H9 (cell line): ENCODE measurements around the gene RBM25. TPM values are rescaled to one million over a fixed set of nuclear protein-coding genes. Genes with fewer than 3 reads are reported as not detected.
A peak's percentile ranks its signal among the peaks of the same experiment; 100 is the strongest.

ENCODE experiments used
- DNase-seq: peaks from one replicate; pipeline ENCODE4 v3.0.0-alpha.2; 2017
- H2AFZ ChIP-seq: one replicate; pipeline ENCODE4 v1.6.1; 2013; ENCODE audit warnings: mild to moderate bottlenecking, low read length, control low read depth, moderate library complexity
- H2AK5ac ChIP-seq: 2 replicates; pipeline ENCODE4 v1.6.1; 2013; ENCODE audit warnings: low read length, control low read depth, mixed read lengths; ENCODE audit not compliant: insufficient read length
- H2BK120ac ChIP-seq: one replicate; pipeline ENCODE4 v1.6.1; 2013; ENCODE audit warnings: low read depth, mild to moderate bottlenecking, low read length, control low read depth, inconsistent platforms; ENCODE audit not compliant: poor library complexity, severe bottlenecking
- H2BK12ac ChIP-seq: 2 replicates; pipeline ENCODE4 v1.6.1; 2013; ENCODE audit warnings: low read length, control low read depth, mixed read lengths, low read depth; ENCODE audit not compliant: insufficient read length
- H2BK15ac ChIP-seq: 2 replicates; pipeline ENCODE4 v1.6.1; 2013; ENCODE audit warnings: low read depth, low read length, control low read depth
- H2BK20ac ChIP-seq: one replicate; pipeline ENCODE4 v1.6.1; 2013; ENCODE audit warnings: low read depth, mild to moderate bottlenecking, low read length, control low read depth, inconsistent platforms; ENCODE audit not compliant: poor library complexity, severe bottlenecking
- H2BK5ac ChIP-seq: 2 replicates; pipeline ENCODE4 v1.6.1; 2013; ENCODE audit warnings: low read length, control low read depth, mixed read lengths; ENCODE audit not compliant: insufficient read length
- H3K14ac ChIP-seq: 2 replicates; pipeline ENCODE4 v1.6.1; 2013; ENCODE audit warnings: low read length, control low read depth; ENCODE audit not compliant: insufficient read depth
- H3K18ac ChIP-seq: 2 replicates; pipeline ENCODE4 v1.6.1; 2013; ENCODE audit warnings: low read depth, mild to moderate bottlenecking, mixed read lengths, low read length, control low read depth; ENCODE audit not compliant: insufficient read length
- H3K23ac ChIP-seq: 2 replicates; pipeline ENCODE4 v1.6.1; 2013; ENCODE audit warnings: low read length, control low read depth, mixed read lengths, low read depth; ENCODE audit not compliant: insufficient read length
- H3K23me2 ChIP-seq: 2 replicates; pipeline ENCODE4 v1.6.1; 2013; ENCODE audit warnings: low read depth, mild to moderate bottlenecking, mixed read lengths, low read length, control low read depth; ENCODE audit not compliant: insufficient read length, poor library complexity, severe bottlenecking
- H3K27ac ChIP-seq: 2 replicates; pipeline ENCODE4 v1.5.1; 2013; ENCODE audit warnings: low read length, control low read depth, mixed read lengths, low read depth; ENCODE audit not compliant: insufficient read length
- H3K27me3 ChIP-seq: 2 replicates; pipeline ENCODE4 v1.6.1; 2013; ENCODE audit warnings: low read length, control low read depth, inconsistent platforms; ENCODE audit not compliant: insufficient read depth
- H3K4ac ChIP-seq: 2 replicates; pipeline ENCODE4 v1.6.1; 2013; ENCODE audit warnings: low read depth, mild to moderate bottlenecking, control low read depth, inconsistent platforms, low read length, moderate library complexity
- H3K4me1 ChIP-seq: 2 replicates; pipeline ENCODE4 v1.6.1; 2013; ENCODE audit warnings: low read length, control low read depth, inconsistent platforms; ENCODE audit not compliant: insufficient read depth
- H3K4me2 ChIP-seq: 2 replicates; pipeline ENCODE4 v1.6.1; 2013; ENCODE audit warnings: low read length, control low read depth, mixed read lengths; ENCODE audit not compliant: insufficient read length, insufficient read depth
- H3K56ac ChIP-seq: 2 replicates; pipeline ENCODE4 v1.6.1; 2013; ENCODE audit warnings: low read depth, mild to moderate bottlenecking, mixed read lengths, low read length, control low read depth; ENCODE audit not compliant: insufficient read length
- H3K79me1 ChIP-seq: 2 replicates; pipeline ENCODE4 v1.6.1; 2013; ENCODE audit warnings: low read depth, mild to moderate bottlenecking, moderate library complexity, low read length, control low read depth, inconsistent platforms; ENCODE audit not compliant: insufficient read depth, poor library complexity, severe bottlenecking
- H3K79me2 ChIP-seq: 2 replicates; pipeline ENCODE4 v1.6.1; 2013; ENCODE audit warnings: low read length, control low read depth, inconsistent platforms; ENCODE audit not compliant: insufficient read depth
- H3K9ac ChIP-seq: 2 replicates; pipeline ENCODE4 v1.6.1; 2013; ENCODE audit warnings: low read length, control low read depth, mixed read lengths; ENCODE audit not compliant: insufficient read length; ENCODE audit errors: extremely low read depth
- H3K9me3 ChIP-seq: one replicate; pipeline ENCODE4 v1.6.1; 2013; ENCODE audit warnings: low read depth, low read length, inconsistent platforms; ENCODE audit not compliant: control insufficient read depth
- H3T11ph ChIP-seq: one replicate; pipeline ENCODE4 v1.6.1; 2013; ENCODE audit warnings: mild to moderate bottlenecking, low read length, control low read depth, inconsistent platforms
- H4K20me1 ChIP-seq: one replicate; pipeline ENCODE4 v1.6.1; 2013; ENCODE audit not compliant: control insufficient read depth, insufficient read length, insufficient read depth
- H4K5ac ChIP-seq: 2 replicates; pipeline ENCODE4 v1.6.1; 2013; ENCODE audit warnings: low read depth, mild to moderate bottlenecking, mixed read lengths, low read length, control low read depth; ENCODE audit not compliant: insufficient read length
- H4K8ac ChIP-seq: replicated peaks from 2 replicates; pipeline ENCODE4 v1.6.1; 2013; ENCODE audit warnings: low read length, control low read depth, mixed read lengths, low read depth; ENCODE audit not compliant: insufficient read length
- H4K91ac ChIP-seq: 2 replicates; pipeline ENCODE4 v1.6.1; 2013; ENCODE audit warnings: low read depth, mild to moderate bottlenecking, moderate library complexity, mixed read lengths, low read length, control low read depth; ENCODE audit not compliant: insufficient read length
- H3K27ac Mint-ChIP-seq, 3 experiments: 2 replicates in 2 of 3; 3 replicates in 1 of 3; pipeline ENCODE4 v1.8.0; 2020 to 2021; ENCODE audit warnings: mixed read lengths in 3 of 3, mild to moderate bottlenecking in 1 of 3, moderate library complexity in 1 of 3
- H3K27me3 Mint-ChIP-seq: 2 replicates; pipeline ENCODE4 v1.8.0; 2021; ENCODE audit warnings: low read depth, mild to moderate bottlenecking, moderate library complexity, mixed read lengths
- H3K36me3 Mint-ChIP-seq, 3 experiments: 2 replicates in 2 of 3; 3 replicates in 1 of 3; pipeline ENCODE4 v1.8.0; 2020 to 2021; ENCODE audit warnings: low read depth in 3 of 3, mixed read lengths in 3 of 3; ENCODE audit not compliant: insufficient read depth in 1 of 3
- H3K4me1 Mint-ChIP-seq, 2 experiments: 2 replicates each; pipeline ENCODE4 v1.8.0; 2020; ENCODE audit warnings: mixed read lengths in 2 of 2
- H3K4me3 Mint-ChIP-seq, 2 experiments: 2 replicates in 1 of 2; 3 replicates in 1 of 2; pipeline ENCODE4 v1.8.0; 2020 to 2021; ENCODE audit warnings: mild to moderate bottlenecking in 2 of 2, mixed read lengths in 2 of 2, moderate library complexity in 1 of 2
- H3K9me3 Mint-ChIP-seq, 2 experiments: 2 replicates in 1 of 2; 3 replicates in 1 of 2; pipeline ENCODE4 v1.8.0; 2020; ENCODE audit warnings: mild to moderate bottlenecking in 2 of 2, mixed read lengths in 2 of 2, moderate library complexity in 1 of 2
- WGBS: extraction: QIAGEN DNeasy Blood & Tissue Kit; methylation state at CpG from one replicate; pipeline ENCODE4 v1.1.7; 2013; ENCODE audit warnings: missing lambda C conversion rate, low lambda C conversion rate, mixed read lengths; ENCODE audit not compliant: insufficient read length; ENCODE audit errors: extremely low coverage; 5-methylcytosine and 5-hydroxymethylcytosine counted together
- total RNA-seq: library from RNA; stranded (reverse); gene quantifications from 2 replicates; pipeline ENCODE4 v1.2.1, GENCODE V29; 2021
- TF ChIP-seq, protein P1 (sequence below): fragments of 200-600 bp; sonication (generic); conservative IDR thresholded peaks from 3 replicates; pipeline ENCODE4 v1.8.0; 2021; ENCODE audit warnings: antibody characterized with exemption, mild to moderate bottlenecking

The RBM25 gene
- total RNA-seq, 1 experiment from 2014 or later = 138 TPM

DNA sequence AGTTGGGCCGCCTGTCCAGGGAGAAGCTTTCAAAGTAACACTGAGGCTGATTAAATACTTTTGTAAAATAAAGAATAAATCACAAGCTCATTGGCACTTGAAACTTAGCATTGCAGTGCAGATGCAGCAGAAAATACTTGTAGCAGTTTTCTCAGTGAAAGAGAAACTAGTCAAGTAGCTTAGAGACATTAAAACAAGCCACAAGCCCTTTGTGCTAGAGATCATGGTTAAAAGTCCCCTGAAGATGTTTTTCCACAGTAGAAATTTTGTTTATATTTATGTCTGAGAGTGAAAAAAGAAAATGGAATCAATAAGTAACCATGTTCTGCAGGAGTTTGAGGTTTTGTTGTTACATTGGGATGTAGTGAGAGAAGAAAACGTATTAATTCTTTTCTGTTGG is 83.9 kb downstream of the RBM25 start:
- Histone ChIP-seq H3K27ac (no peak overlapping the region), H4K91ac (no peak overlapping the region), H3K4me1 (no peaks in the 10 kb centered on the region; the same call in 1 of the 2 replicates), H3K14ac (no peak overlapping the region), H2BK120ac (no peak overlapping the region), H2AFZ (no peak overlapping the region), H3K79me1 (peaks cover 7% of the 10 kb centered on the region), H4K5ac (no peak overlapping the region), H2BK15ac (no peak overlapping the region), H3T11ph (no peak overlapping the region), H3K23me2 (peaks cover 3% of the 10 kb centered on the region), H2AK5ac (no peak overlapping the region), H2BK12ac (no peak overlapping the region), H3K4ac (no peak overlapping the region), H3K18ac (no peak overlapping the region), H3K79me2 (peaks cover 1% of the 10 kb centered on the region; the same call in 1 of the 2 replicates), H2BK20ac (no peak overlapping the region), H2BK5ac (no peak overlapping the region), H3K4me2 (no peak overlapping the region), H3K9me3 (no peaks in the 10 kb centered on the region), H3K23ac (no peak overlapping the region), H4K20me1 (no peaks in the 10 kb centered on the region), H3K9ac (no peak overlapping the region), H3K56ac (no peak overlapping the region), H4K8ac (no peak overlapping the region), H3K27me3 (no peaks in the 10 kb centered on the region)
- DNase-seq = no peak
- Mint-ChIP-seq H3K9me3 (no peaks in the 10 kb centered on the region), H3K4me1 (peaks cover 15 to 23% of the 10 kb centered on the region in 2 experiments), H3K27ac (peak overlapping the region in 1 of 3 experiments; percentile 91; a peak in 3 of 7 replicates), H3K36me3 (peaks cover 6 to 10% (median 7%) of the 10 kb centered on the region in 3 experiments; a peak in 5 of 7 replicates), H3K4me3 (no peak overlapping the region), H3K27me3 (no peaks in the 10 kb centered on the region)
- WGBS = no CpG with 5 or more reads among the region's 2 CpGs
- TF ChIP-seq, protein P1, sequence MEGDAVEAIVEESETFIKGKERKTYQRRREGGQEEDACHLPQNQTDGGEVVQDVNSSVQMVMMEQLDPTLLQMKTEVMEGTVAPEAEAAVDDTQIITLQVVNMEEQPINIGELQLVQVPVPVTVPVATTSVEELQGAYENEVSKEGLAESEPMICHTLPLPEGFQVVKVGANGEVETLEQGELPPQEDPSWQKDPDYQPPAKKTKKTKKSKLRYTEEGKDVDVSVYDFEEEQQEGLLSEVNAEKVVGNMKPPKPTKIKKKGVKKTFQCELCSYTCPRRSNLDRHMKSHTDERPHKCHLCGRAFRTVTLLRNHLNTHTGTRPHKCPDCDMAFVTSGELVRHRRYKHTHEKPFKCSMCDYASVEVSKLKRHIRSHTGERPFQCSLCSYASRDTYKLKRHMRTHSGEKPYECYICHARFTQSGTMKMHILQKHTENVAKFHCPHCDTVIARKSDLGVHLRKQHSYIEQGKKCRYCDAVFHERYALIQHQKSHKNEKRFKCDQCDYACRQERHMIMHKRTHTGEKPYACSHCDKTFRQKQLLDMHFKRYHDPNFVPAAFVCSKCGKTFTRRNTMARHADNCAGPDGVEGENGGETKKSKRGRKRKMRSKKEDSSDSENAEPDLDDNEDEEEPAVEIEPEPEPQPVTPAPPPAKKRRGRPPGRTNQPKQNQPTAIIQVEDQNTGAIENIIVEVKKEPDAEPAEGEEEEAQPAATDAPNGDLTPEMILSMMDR = no peak
